ENCODE data around the gene BRINP3.

BRINP3 gene

GRCh38 chr1:190098756-190099155, 378.9 kb downstream of the BRINP3 start:
- DNase-seq, result no peak

DNA sequence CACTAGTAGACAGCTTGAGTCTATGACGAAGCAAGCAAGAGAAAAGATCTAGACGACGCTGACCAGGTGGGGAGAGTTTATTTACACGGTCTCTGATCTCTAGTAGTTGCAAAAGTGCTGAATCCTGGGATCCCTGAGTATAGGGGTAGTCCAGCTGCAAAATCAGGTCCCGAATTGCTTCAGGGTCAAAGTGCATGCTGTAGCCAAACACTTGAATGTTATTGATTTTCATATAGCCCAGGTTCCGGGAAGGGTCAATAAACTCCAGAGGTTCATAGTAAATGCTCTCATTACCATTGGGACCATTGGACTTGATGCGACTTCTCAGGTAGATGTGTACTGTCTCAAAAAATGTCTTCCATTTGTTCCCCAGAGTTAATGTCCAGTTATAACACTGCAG, 379.6 kb downstream of the BRINP3 start:
- DNase-seq, result no peak

DNA sequence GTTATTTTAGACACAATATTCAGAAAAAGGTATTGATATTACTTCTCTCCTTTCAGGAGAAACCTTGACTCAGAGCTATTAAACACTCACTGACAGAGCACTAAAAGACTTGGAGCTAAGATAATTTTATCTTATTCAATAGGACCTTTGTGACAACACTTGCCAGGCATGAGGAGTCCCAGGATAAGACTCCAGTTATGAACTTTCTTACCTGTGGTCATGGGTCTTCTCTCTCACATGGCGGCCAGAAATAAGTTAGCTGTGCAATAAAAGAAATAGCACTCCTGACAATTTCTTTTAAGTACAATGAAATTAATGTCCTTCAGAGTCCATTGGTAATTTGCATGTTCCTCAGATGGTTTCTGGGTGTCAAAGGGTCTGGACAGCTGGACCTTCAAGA, 382.1 kb downstream of the BRINP3 start:
- DNase-seq, result no peak

DNA sequence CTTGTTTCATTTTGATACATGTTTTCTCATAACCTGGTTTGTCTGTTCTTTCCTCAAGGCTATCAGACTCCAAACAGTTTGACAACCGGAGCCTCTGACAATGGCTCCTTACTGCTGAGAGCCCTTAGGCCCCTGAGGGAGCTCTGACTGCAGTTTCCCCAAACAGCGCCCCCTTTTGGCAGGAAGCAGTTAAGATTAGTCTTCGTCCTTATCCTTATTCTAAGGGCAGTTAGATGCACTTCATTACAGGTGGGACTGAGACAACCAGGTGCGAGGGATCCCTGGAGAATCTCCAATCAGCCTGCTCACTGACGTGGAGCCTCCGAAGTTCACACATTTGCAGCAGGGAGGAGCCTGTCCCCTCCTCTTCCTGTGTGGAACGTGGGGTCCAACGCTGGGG, 393.1 kb downstream of the BRINP3 start:
- no peak for DNase-seq

DNA sequence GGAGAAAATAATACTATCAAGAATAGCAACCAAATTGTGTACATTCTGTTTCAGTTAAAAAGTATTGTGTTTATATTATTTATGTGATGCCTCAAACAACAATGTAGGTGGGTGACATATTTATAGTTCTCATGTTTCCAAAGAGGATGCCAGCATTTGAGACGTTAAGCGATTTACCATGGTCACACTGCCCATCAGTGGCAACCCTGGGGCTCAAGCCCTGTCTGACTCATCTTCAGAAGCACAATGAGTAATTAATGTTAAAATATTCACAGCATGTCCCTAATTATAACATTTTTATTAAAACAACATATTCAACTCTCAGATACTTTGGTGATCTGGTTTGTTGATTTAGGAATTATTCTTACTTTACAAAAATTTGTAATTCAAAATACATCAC, 409.4 kb downstream of the BRINP3 start:
- no peak for DNase-seq

- no peak for DNase-seq
Measured at GRCh38 chr1:190067592-190067991, 410.1 kb downstream of the BRINP3 start.

DNA sequence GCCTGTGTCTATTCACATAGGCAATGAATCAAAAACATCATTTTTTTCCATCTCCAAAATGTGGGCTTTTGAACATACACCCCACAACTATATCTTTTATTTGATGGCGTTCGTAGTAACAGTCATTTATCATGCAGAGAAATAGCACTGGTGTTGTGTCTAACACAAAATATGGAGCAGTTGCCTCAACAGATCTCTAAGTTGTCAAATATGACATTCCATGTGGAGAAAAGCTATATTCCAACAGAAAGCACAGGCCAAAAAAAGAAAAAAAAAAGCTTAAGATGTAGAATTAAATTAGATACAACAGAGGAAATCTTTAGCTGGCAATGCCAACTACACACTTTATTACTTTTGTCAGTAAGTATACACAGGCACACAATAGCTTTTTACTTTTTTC, 411.7 kb downstream of the BRINP3 start:
- DNase-seq, result no peak

DNA sequence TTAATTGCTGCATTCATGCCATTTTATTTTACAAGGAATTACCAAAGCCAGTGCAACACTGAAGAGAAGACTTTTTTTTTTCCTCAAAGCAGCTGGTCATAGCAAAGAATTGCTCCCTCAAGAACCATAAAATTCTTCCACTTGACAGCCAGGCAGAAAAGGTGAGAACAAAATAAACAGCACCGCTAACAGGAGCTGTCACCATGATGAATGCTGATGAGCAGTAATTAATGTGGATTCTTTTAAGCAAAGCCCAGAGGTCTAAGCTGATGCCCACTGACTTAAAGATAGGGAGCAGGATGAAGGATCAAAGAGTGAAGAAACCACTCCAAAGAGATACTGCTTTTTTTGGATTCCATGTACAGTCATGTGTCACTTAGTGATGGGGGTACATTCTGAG, 428.4 kb downstream of the BRINP3 start:
- no peak for DNase-seq
